Fibroblast of lung (primary cell): ENCODE data around the gene NUP43. TPM values are rescaled to one million over a fixed set of nuclear protein-coding genes. Genes with fewer than 3 reads are reported as not detected.
A peak's percentile ranks its signal among the peaks of the same experiment; 100 is the strongest.

ENCODE experiments used
- DNase-seq, 2 donors: peaks; one replicate each; pipeline versions ENCODE4 v3.0.0 to v3.0.0-alpha.2; 2010; ENCODE audit warnings: low read depth in 2 of 2
- H2AFZ ChIP-seq: 2 replicates; pipeline ENCODE4 v1.5.1; 2012; ENCODE audit warnings: low read length, control low read depth, inconsistent platforms
- H3K27ac ChIP-seq: 2 replicates; pipeline ENCODE4 v1.5.1; 2011; ENCODE audit warnings: low read length, control low read depth; ENCODE audit not compliant: insufficient read depth
- H3K27me3 ChIP-seq: 2 replicates; pipeline ENCODE4 v1.5.1; 2011; ENCODE audit warnings: mild to moderate bottlenecking, low read length; ENCODE audit not compliant: control insufficient read depth, insufficient read depth
- H3K36me3 ChIP-seq: 2 replicates; pipeline ENCODE4 v1.5.1; 2011; ENCODE audit warnings: low read length; ENCODE audit not compliant: control insufficient read depth, insufficient read depth
- H3K4me1 ChIP-seq: 2 replicates; pipeline ENCODE4 v1.5.1; 2011; ENCODE audit warnings: low read length; ENCODE audit not compliant: control insufficient read depth, insufficient read depth; ENCODE audit errors: extremely low read depth
- H3K4me2 ChIP-seq: 2 replicates; pipeline ENCODE4 v1.5.1; 2011; ENCODE audit warnings: low read length, control low read depth; ENCODE audit not compliant: insufficient read depth; ENCODE audit errors: extremely low read depth
- H3K4me3 ChIP-seq, 4 experiments: fragments of 200-600 bp in 1 of 4; sonication (generic) in 1 of 4; replicated peaks in 1 of 4; 2 replicates each; pipeline ENCODE4 v1.5.1; 2011 to 2016; ENCODE audit warnings: low read length in 4 of 4, low read depth in 3 of 4, mild to moderate bottlenecking in 3 of 4, control low read depth in 2 of 4, inconsistent platforms in 1 of 4, mixed read lengths in 1 of 4; ENCODE audit not compliant: insufficient read depth in 1 of 4; ENCODE audit errors: control extremely low read depth in 1 of 4
- H3K79me2 ChIP-seq: 2 replicates; pipeline ENCODE4 v1.5.1; 2012; ENCODE audit warnings: mild to moderate bottlenecking, low read length, inconsistent platforms; ENCODE audit not compliant: control insufficient read depth, insufficient read depth
- H3K9ac ChIP-seq: 2 replicates; pipeline ENCODE4 v1.5.1; 2011; ENCODE audit warnings: mild to moderate bottlenecking, low read length, control low read depth; ENCODE audit not compliant: insufficient read depth
- H3K9me3 ChIP-seq: 2 replicates; pipeline ENCODE4 v1.5.1; 2012; ENCODE audit warnings: low read depth, low read length; ENCODE audit not compliant: control insufficient read depth, insufficient read depth
- H4K20me1 ChIP-seq: 2 replicates; pipeline ENCODE4 v1.5.1; 2011; ENCODE audit warnings: low read length; ENCODE audit not compliant: control insufficient read depth, insufficient read depth; ENCODE audit errors: extremely low read depth
- CTCF ChIP-seq, 2 donors: IDR thresholded peaks in 1 of 2; conservative IDR thresholded peaks in 1 of 2; 1 replicate in 1 of 2; 2 replicates in 1 of 2; pipeline ENCODE4 v1.5.1; 2011 to 2012; ENCODE audit warnings: low read length in 2 of 2, control low read depth in 1 of 2, inconsistent platforms in 1 of 2, low read depth in 1 of 2, mild to moderate bottlenecking in 1 of 2
- EZH2 ChIP-seq: IDR thresholded peaks from 2 replicates; pipeline ENCODE4 v1.5.1; 2012; ENCODE audit warnings: low read length, control low read depth, mild to moderate bottlenecking; ENCODE audit errors: missing control alignments
- polyA minus RNA-seq: library from RNA; depleted of rRNA, polyadenylated mRNA; stranded (reverse); fragments of >200 nt; gene quantifications from 2 replicates; pipeline ENCODE4 v1.2.3, GENCODE V29; 2011; ENCODE audit warnings: low replicate concordance
- polyA plus RNA-seq, 2 donors: library from polyadenylated mRNA; depleted of rRNA in 1 of 2; stranded (reverse) in 1 of 2; unstranded in 1 of 2; fragments of >200 nt; gene quantifications; 2 replicates each; pipeline ENCODE4 v1.2.1, GENCODE V29; 2011 to 2012; ENCODE audit warnings: missing spikeins in 1 of 2
- total RNA-seq: library from RNA; depleted of rRNA; stranded (reverse); fragments of >200 nt; gene quantifications from 2 replicates; pipeline ENCODE4 v1.2.1, GENCODE V29; 2014

Gene NUP43, protein sequence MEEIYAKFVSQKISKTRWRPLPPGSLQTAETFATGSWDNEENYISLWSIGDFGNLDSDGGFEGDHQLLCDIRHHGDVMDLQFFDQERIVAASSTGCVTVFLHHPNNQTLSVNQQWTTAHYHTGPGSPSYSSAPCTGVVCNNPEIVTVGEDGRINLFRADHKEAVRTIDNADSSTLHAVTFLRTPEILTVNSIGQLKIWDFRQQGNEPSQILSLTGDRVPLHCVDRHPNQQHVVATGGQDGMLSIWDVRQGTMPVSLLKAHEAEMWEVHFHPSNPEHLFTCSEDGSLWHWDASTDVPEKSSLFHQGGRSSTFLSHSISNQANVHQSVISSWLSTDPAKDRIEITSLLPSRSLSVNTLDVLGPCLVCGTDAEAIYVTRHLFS
- total RNA-seq (16.0 and 19.5 TPM in 2 replicates), polyA plus RNA-seq (23.7 and 26.0 TPM in 2 replicates), polyA minus RNA-seq (27.1 and 32.6 TPM in 2 replicates)
- 19.1 and 21.3 TPM in 2 replicates for polyA plus RNA-seq (2012)

GRCh38 chr6:149746147-149746946 lies at the start of gene NUP43:
TSS of gene NUP43 (minus strand) at chr6:149746529. CDS start at chr6:149746495, 34 bp downstream.
- Histone ChIP-seq H3K9ac (peak within 1 kb of the TSS; percentile 75), H3K4me3 (peak within 1 kb of the TSS; percentile 71 to 98 (median 89)), H3K79me2 (peaks cover 32% of the 10 kb centered on the region), H2AFZ (peak within 1 kb of the TSS; percentile 90), H3K27ac (peak within 1 kb of the TSS; percentile 72), H3K4me2 (peak within 1 kb of the TSS; percentile 69), H3K9me3 (no peaks in the 10 kb centered on the region), H4K20me1 (no peaks in the 10 kb centered on the region), H3K36me3 (peaks cover 1% of the 10 kb centered on the region), H3K27me3 (no peaks in the 10 kb centered on the region), H3K4me1 (peaks cover 3% of the 10 kb centered on the region)
- no peak for TF ChIP-seq EZH2
- peak; percentile 28 to 46 for TF ChIP-seq CTCF (conservative IDR thresholded peaks at IDR 0.05 in 1 of 2, IDR thresholded peaks at IDR 0.05 in 1 of 2; ENCODE audit: low read depth in 1 of 2, low read length in 2 of 2)
- DNase-seq = peak; percentile 95 to 96

GRCh38 chr6:149783551-149783950 lies 37.2 kb upstream of the NUP43 start:
- no peak for TF ChIP-seq EZH2
- TF ChIP-seq CTCF (conservative IDR thresholded peaks at IDR 0.05 in 1 of 2, IDR thresholded peaks at IDR 0.05 in 1 of 2; ENCODE audit: low read depth in 1 of 2, low read length in 2 of 2) = no peak
- Histone ChIP-seq H3K4me1 (no peaks in the 10 kb centered on the region), H3K27me3 (no peaks in the 10 kb centered on the region), H3K9ac (no peak overlapping the region), H4K20me1 (no peaks in the 10 kb centered on the region), H3K4me3 (no peak overlapping the region), H3K27ac (no peak overlapping the region), H3K4me2 (no peak overlapping the region), H2AFZ (no peak overlapping the region), H3K79me2 (peaks cover 3% of the 10 kb centered on the region), H3K36me3 (no peaks in the 10 kb centered on the region), H3K9me3 (no peaks in the 10 kb centered on the region)
- no peak for DNase-seq

- TF ChIP-seq CTCF (conservative IDR thresholded peaks at IDR 0.05 in 1 of 2, IDR thresholded peaks at IDR 0.05 in 1 of 2; ENCODE audit: low read depth in 1 of 2, low read length in 2 of 2) = no peak
- TF ChIP-seq EZH2 = no peak
- no peaks in the 10 kb centered on the region for H3K36me3 ChIP-seq
- no peak for DNase-seq
- H3K4me3 ChIP-seq = no peak overlapping the region
- no peaks in the 10 kb centered on the region for H4K20me1 ChIP-seq
- H2AFZ ChIP-seq = no peak overlapping the region
- peaks cover 3% of the 10 kb centered on the region for H3K79me2 ChIP-seq
- H3K9ac ChIP-seq = no peak overlapping the region
- no peaks in the 10 kb centered on the region for H3K9me3 ChIP-seq
- no peak overlapping the region for H3K4me2 ChIP-seq
- H3K27ac ChIP-seq = no peak overlapping the region
- H3K4me1 ChIP-seq = no peaks in the 10 kb centered on the region
- H3K27me3 ChIP-seq = no peaks in the 10 kb centered on the region
Measured at GRCh38 chr6:149782337-149782736, 36.0 kb upstream of the NUP43 start.
